Cortex of kidney (tissue), 1 donor: ENCODE results near the gene ALX4.

Source experiments
- DNase-seq: peaks from one replicate; lab custom pipeline; 2025; lab: John Stamatoyannopoulos, UW

ALX4 gene

DNA sequence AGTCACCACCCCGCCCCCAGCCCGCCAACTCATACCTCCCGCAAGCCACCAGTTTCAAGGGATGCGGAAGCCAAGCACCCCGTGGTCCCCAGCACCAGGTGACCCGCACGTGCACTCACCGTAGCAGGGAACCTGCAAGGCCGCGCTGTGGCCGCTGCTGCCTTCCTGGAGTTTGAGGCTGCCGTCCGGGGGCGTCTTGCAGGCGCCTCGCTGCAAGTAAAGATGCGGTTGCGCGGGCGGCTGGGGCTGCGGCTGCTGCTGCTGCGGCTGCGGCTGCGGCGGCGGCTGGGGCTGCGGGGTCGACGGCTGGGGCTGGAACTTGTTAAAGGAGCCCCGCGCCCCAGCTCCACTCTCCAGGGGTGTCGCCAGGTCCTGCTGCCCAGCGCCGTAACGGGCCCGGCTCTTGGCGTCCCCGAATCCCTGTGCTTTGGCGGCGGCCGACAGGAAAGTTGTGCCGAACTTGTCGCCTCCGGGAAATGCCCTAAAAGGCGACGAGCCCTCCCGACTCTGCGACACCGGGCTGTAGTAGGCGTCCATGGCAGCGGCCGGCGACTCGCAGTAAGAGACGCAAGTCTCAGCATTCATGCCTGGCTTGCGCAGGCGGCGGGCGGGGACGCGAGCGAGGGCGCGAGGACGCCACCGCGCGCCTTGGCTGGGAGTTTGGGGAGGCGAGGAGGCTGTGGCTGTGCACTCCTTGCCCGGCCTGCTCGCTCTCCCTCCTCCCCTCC, at the start of gene ALX4:
Gene ALX4, minus strand, starts transcription at position 662 of the 728 bp plus-strand sequence. Its CDS starts 77 bp downstream, at position 585.
- no peak for DNase-seq

DNA sequence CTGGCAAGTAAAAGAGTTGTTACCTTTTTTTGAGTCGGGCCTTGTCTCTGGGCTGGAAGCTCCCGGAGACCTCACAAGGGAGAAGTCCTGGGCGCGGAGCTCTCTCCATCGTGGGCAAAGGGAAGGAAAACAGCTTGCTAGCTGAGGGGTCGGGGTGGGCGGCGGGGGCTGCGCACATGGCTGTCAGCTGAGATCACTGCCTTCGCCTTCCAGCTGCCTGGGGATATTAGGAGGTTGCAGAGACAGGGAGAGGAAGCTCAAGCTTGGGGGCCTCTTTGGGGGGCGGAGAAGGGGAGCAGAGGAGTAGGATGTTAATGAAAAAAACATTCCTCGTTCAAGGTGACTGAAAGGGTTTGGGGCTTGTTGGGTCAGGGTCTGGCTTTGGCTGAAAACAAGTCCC, 49.2 kb upstream of the ALX4 start:
- DNase-seq = no peak

DNA sequence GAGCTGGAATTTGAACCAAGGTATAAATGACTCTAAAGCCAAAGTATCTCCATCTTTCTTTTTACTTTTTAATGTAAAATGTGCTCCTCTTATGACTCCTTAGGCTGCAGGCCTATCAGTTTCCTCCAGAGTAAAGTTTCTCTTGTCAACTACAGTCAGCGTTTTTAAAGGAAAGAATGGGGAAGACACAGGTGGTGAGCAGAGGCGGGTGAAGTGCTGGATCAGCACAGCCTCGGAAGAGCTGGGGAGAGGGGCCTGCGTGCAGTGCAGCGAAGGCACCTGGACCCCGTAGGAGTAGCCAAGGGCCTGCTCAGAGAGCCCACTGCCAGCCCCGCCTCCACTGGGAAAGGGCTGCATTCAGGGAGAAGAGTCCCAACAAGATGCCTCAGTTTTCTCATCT, 48.8 kb upstream of the ALX4 start:
- DNase-seq = no peak

DNA sequence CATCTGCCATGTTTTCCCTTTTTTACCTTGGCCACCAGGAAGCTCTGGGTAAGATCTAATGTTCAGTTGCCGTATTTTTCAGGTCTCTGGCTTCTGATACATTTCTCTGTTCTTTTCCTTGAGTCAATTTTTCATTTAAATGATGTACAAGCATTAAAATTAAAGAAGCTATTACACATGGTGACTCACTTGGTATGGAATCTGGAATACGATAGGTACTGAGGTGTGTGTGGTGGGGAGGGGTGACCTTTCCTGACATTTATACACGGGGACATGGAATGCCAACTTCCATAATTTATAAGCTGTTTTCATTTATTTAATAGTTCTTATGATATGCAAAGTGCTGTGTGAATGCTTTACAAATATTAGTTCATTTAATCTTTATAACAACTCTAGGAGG, 47.8 kb upstream of the ALX4 start:
- DNase-seq = no peak

DNA sequence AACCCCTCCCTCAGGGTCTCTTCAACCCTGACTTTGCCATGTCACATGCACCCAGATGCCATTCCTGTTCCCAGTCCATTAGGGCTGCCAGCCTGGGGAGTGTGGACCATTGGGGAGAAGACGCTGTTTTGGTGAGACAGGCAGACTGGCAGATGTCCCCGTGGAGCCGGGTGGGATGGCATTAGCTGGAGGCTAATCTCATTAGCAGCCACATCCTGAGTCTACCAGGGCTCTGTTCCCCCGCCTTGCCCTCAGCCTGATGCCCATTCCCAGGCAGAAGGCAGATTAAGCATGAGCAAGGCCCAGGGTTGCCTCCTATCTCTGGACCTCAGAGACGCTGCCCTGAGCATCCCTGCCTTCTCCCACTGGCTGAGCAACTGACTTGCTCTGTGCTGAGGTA, 46.4 kb upstream of the ALX4 start:
- no peak for DNase-seq

DNA sequence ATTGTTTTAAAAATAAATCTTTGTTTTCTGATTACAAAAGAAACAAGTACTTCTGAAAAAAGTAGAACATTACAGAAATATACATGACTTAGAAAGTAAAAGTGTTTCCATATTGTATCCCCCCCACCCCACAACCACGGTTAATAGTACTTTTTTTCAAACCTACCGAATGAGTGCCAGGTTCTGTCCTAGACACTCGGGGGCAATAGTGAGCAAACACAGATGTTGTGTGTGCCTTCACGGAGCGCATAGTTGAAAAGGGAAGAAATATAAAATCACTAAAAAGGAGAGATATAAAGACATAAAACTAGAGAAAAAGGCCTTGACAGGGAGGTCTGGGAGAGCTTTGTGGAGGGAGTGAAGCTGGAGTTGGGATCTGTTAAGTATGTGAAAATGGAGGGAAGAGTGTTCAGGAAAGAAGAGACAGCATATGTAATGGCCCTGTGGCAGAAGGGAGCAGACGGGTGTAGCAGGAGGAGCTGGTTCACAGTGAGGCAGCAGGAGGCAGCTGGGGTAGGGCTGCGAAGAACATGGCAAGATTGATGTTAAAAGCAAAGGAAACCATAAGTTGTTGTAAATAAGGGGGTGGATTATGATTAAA, 42.1 kb upstream of the ALX4 start:
- DNase-seq = no peak

DNA sequence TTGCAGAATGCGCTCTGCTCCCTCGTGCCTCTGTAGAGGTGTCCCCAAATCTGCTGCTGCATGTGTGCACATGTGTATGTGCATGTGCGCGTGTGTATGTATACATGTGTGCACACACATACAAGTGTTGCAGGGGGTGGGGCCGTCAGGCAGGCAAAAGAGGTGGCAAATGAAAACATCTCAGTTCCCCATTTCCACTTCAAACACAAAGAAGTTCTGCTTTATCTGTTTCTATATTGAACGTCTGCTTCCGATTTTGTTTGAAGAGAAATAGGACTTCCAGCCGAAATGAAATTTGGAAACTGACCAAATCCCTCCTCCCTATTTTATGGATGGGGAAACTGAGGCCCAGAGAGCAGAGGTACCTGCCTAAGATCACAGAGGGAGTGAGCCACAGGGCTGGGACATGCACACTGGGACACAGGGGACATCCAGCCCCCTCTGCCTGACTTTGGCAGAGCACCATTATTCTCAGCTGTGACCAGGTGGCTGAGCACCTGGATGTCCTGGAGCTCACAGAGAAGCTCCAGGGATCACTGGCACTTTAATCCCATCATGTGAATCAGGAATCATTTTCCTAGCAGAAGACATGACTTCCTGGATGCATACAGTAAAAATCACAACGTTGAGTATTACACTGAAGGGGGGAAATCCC, 41.2 kb upstream of the ALX4 start:
- no peak for DNase-seq

DNA sequence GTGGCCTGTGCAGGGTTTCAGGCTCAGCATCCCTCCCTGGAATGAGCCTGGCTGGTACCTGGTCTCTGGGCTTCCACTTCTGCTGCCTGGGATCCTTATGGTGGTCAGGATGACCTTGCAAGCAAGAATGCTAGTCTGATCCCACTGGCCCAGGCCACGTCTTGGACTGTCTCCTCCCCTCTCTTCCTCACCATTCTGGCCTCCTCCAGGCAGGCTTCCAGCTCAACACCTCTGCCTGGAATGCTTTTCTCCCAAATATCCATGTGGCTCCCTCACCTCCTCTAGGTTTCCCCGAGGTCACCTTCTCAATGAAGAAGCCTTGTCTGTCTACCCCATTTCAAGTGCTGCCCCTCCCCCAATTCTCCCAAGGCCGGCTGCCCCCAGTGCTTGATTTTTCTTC, 39.4 kb upstream of the ALX4 start:
- DNase-seq = no peak

DNA sequence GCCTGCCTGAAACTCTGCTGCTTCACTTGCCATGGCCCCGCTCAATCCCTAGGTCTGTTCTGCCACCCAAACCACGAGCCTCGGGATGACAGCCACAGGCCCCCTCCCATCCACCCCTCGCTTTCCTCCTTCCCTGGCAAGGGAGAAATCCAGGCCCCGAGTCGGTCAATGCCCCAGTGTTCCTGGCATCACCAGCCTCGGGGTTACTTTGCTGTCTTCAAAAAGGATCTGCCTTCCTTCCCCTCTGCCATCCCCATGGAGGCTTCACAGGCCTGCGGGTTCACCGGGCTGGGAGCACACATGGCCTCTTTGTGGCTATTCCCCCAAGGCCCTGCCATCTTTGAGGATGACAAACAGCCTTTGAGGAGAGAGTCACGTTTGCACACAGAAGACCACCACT, 38.8 kb upstream of the ALX4 start:
- DNase-seq = no peak

DNA sequence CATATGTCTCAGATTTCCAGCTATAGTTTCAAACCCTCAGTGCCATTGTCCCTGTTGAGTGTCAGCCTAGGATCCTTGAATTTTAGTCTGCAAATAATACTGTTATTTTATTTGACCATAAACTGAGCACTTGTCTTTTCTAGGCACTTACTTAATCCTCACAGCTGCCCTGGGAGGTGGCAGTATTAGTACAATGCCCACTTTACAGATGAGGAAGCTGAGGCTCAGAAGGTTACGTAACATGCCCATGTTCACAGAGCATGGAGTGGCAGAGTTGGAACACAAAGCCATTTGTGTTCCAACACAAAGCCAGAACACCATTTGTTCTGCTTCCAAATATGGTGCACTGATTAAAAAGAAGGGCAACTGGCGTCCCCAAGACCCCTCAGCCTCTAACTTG, 38.2 kb upstream of the ALX4 start:
- no peak for DNase-seq

DNA sequence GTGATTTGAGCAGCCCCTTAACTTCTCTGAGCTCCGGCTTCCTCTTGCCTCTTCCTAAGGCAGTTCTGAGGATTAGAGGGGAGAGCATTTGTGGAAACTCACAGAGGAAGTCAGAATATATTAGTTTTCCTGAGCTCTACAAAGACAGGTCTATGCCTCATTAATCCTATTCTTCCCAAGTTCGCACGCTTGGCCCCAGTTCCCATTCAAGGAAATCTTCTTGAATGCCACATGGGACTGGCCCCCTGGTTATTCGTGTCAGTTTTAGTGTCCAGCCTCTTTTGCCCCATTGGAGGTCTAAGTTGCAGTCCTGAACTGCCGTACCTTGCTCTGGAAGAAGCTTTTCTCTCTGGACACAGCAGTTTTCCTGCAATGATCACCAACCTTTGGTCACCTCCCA, 37.6 kb upstream of the ALX4 start:
- no peak for DNase-seq

DNA sequence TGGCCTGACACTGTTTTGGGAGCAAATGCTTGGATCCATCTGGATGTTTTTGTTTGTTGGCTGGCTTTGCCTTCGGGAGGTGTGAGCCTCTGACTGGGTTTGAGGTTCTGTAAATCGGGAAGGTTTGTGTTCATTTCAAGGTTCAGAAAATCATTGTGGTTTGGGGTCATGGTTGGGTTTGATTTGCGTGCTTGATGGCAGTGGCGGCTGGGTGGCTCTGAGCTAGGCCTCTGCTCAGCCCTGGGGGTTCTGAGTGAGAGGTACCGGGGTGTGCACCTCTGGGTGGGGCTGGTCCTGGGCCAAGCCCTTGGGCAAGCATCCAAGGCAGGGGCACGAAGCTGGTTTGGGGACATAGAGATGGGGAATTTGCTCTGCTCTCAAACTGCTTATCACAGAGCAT, 37.0 kb upstream of the ALX4 start:
- no peak for DNase-seq

DNA sequence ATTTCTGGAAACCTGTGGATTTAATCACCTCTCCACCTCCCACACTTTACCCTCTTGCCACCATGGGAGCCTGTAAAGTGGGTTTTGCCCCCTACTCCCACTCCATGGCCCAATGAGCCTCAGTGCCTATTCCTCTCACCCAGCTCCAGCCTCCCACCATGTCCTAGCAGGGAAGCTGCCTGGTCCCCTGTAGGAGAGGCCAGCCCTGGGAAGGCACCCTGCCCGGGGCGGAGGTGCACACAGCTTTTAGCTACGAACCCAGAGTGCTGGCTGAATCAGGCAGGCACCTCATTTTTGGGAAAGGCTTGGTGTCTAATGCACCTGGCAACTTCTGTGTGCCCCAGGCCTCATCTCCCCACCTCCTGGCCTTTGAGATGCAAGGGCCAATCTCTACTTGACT, 35.8 kb upstream of the ALX4 start:
- DNase-seq = no peak

DNA sequence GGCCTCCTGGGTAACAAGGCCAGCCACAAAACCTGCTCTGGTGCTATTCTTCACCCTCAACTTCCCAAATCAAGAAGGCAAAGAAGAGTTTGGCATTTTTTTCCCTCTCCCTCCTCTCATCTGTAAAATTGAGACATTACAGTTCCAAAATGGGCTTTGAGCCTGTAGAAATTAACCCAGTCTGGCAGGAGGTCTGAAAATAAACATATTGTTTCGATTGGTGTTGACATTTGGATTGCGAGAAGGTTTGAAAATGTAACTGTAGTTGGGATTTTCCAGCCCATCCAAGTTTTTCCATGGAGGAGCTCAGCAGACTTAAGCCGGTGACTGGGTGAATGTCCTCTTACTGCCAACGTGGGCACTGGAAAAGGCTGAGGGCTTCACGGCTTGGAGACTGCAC, 35.0 kb upstream of the ALX4 start:
- DNase-seq = no peak

DNA sequence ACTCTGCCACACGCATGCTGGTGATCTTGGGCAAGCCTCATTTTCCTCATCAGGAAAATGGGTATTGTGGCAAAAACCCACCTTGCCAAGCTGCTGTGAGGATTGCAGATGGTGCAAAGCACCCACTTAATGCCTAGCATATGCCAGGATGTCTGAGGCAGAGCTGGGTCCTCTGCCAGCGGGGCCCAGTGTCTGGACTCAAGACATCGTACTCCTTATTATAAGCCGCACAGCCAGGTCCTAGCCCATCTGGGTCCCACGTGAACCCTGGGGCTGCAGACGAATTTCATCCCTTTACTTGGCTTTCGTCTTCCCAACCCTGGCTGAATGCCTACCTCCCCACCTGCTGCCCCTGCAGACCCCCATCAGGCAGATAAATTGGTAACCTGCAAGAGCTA, 34.5 kb upstream of the ALX4 start:
- DNase-seq = no peak

DNA sequence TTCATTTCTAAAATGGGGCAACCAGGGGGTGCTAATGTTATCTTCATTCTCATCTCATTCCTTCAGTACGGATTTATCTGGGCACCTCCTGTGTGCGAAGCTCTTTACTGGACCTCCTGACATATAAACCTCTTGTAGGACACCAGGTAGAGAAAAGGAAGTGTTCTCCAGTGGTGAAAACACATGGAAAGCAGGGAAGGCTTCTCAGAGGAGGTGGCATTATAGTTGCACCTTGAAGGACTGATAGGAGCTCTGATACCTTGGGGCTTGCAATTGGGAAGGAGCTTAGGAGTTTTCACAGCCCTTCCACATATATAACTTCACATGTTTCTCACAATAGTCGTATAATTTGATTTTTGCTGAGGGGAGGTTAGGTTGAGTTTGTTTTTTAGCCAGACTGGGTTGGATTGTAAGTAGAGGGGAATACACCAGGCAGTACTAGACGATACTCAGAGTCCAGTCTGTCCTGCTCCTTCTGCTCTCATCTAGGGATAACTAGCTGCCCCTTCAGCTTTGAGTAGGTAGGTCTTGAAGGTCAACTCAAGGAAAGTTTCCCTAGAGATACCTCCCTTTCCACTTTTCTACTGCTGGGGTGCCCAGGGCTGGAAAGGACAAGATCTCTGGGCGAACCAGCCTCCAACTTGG, 34.0 kb upstream of the ALX4 start:
- no peak for DNase-seq

DNA sequence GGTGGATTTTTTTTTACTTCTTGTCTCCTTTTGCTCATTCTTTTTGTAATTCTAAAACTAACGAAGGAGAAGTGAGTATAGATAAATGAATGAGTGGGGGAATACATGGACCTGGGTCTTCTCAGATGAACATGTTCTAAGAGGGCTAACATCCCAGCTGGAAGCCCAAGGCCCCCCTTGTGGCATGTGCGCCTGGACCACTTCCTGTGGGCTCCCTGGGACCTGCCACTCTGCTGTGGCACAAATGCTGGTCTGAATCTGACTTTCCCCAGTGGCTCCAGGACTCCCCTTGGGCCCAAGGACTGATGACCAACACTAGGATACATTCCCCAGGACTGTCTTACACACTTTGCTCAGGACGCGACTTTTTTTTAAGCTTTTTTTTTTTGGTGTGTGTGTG, 32.7 kb upstream of the ALX4 start:
- no peak for DNase-seq

DNA sequence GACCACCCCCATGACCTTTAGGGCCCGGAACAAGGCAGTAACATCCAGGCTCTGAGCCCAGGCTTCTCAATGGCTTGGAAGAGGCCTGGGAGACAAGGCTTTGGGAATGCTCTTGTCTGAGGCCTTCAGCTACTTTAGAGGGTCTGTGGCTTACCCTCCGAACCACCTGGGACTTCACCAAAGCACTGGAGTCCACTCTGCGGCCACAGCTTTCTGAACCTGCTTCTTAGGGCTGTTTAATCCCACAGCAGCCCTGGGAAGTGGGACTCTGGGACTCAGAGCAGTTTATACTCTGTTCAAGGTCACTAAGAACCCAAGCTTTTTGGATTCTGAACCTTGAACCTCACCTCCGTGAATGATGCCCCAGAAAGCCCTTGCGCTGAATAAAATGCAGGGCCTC, 30.7 kb upstream of the ALX4 start:
- DNase-seq = no peak

DNA sequence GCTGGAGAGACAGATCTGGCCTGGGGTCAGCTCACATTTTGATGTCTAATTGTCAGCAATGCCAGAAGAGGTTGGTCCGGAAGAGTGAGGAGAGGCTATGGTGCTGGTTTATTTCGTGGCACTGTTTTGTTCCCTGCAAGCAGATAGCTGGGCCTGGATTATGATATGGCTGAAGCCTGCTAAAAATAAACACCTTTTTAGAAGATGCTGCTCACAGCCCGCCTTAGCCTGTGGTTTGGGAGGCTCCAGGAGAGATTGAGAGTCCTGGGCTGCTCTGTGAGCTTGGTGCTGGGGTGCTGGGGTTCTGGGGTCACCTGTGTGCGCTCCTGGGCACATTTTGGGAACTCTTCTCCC, 29.6 kb upstream of the ALX4 start:
- DNase-seq = no peak

DNA sequence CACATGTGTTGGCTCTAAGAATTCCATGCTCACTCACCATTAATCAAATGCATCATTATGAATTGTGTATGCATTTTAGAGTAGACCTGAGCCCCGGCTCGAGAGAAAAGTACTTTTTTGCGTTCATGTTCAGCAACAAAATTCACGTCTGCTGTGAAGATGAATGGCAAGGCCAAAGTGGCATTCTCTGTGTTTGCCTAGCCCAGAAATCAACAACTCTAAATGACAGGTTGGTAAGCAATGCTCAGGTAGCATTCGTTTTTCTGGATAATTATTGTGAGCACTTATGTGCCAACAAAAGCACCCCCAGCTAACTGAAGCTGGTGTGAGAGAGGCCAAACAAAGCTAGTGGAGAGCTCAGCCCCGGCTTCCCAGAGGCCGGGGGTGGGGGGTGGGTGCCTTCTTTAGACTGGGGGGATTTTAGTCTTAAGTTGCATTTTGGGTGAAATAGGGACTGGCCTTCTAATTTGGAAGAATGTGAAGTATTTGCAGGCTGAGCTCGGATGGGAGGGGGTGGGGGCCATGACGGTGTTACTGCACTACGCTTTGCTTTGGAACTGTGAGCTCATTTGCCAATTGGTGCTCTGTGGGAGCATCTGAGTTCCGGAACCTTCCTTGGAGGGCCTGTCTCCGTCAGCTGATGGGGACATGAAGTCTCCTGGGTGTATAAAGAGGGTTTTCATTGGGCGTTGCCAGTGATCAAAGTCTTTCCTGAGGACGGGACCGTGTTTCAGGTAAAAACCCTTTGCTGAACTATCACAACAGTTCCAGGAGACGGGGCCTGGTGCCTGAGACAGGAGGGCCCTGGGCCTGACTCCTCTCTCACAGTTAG, 29.0 kb upstream of the ALX4 start:
- DNase-seq = no peak

DNA sequence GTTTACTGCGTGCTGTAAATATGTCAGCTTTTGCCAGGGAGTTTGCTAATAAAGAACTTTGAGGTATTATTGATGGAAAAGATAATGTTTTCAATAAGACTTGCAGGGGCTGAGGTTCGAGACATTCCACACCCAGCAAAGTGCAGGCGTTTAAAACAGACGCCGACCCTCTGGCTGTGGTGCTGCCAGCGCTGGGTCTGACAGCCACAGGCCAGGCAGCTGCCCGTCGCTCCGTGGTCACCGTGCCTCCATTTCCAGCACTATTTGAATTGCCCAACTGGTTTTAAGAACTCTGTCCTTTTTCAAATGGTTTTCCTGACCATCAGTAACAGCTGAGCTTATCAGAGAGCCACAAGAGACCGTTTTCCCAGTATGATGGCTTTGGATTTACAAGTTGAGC, 28.1 kb upstream of the ALX4 start:
- no peak for DNase-seq

DNA sequence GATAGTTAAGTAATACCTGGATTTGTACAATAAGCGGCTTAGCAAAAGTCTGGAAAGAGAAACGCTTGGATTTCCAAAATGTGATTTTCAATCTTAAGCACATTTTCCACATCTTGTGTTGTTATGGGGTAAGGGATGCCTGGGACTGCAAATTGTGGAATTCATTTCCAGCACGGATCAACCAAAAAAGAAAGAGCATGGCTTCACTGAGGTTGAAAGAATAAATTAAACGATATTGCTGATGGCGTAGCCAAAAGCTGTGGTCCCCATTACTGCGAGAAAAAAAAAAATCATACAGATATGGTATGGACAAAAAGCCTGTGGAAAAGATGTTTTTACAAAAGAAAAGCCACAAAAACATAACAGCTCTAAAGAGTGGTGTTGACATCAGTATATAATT, 26.0 kb upstream of the ALX4 start:
- no peak for DNase-seq
